Endothelial cell (in vitro differentiated cells): Measurements from ENCODE around the gene IYD. TPM values are rescaled to one million over a fixed set of nuclear protein-coding genes. Genes with fewer than 3 reads are reported as not detected.

Experiments used
- DNase-seq: peaks from one replicate; pipeline ENCODE4 v3.0.0; 2021; ENCODE audit warnings: low spot score
- H3K27ac Mint-ChIP-seq: one replicate; pipeline ENCODE4 v1.8.0; 2021; ENCODE audit warnings: mixed read lengths, inconsistent platforms; ENCODE audit not compliant: unreplicated experiment
- H3K27me3 Mint-ChIP-seq: one replicate; pipeline ENCODE4 v1.8.0; 2021; ENCODE audit warnings: mild to moderate bottlenecking, moderate library complexity, mixed read lengths, inconsistent platforms; ENCODE audit not compliant: unreplicated experiment
- H3K36me3 Mint-ChIP-seq: one replicate; pipeline ENCODE4 v1.8.0; 2021; ENCODE audit warnings: mild to moderate bottlenecking, low read depth, mixed read lengths, inconsistent platforms; ENCODE audit not compliant: unreplicated experiment
- H3K4me1 Mint-ChIP-seq: one replicate; pipeline ENCODE4 v1.8.0; 2021; ENCODE audit warnings: mild to moderate bottlenecking, mixed read lengths, inconsistent platforms; ENCODE audit not compliant: unreplicated experiment
- H3K4me3 Mint-ChIP-seq: one replicate; pipeline ENCODE4 v1.8.0; 2021; ENCODE audit warnings: mild to moderate bottlenecking, mixed read lengths, inconsistent platforms; ENCODE audit not compliant: unreplicated experiment
- H3K9me3 Mint-ChIP-seq: one replicate; pipeline ENCODE4 v1.8.0; 2021; ENCODE audit warnings: mixed read lengths, inconsistent platforms; ENCODE audit not compliant: unreplicated experiment
- total RNA-seq: library from RNA; stranded (reverse); fragmentation: NEBNext Ultra II Directional; extraction: Animal tissue kit (Norgen Biotek cat#: 25700); gene quantifications from one replicate; pipeline ENCODE4 v1.2.1, GENCODE V29; 2021; ENCODE audit not compliant: unreplicated experiment
- TF ChIP-seq, protein P1 (sequence below): fragments of 200-600 bp; sonication (generic); IDR thresholded peaks from one replicate; pipeline ENCODE4 v1.5.0; 2021; ENCODE audit warnings: antibody characterized with exemption; ENCODE audit not compliant: unreplicated experiment

IYD gene
- total RNA-seq, 1 donor from 2014 or later = not detected

DNA sequence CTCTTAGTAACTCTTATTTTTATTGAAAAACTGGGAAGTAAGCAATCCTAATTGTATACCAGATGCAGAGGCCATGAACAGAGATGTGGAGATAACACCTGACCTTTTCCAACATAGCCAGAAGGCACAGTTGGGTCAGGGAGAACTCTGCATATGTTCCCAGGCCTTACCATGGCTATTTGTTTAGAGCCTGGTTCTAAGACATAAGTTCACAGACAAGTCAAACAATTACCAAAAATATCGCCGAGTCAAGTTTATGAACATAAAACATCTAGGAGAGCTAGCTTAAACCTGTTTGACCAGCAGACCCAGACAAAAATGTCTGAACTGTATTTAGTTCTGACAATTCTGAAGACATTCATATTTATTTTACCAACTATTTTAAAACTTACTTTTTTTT, 26.7 kb upstream of the IYD start:
- no peak overlapping the region for H3K27ac Mint-ChIP-seq
- no peak overlapping the region for H3K4me3 Mint-ChIP-seq
- TF ChIP-seq, protein P1, sequence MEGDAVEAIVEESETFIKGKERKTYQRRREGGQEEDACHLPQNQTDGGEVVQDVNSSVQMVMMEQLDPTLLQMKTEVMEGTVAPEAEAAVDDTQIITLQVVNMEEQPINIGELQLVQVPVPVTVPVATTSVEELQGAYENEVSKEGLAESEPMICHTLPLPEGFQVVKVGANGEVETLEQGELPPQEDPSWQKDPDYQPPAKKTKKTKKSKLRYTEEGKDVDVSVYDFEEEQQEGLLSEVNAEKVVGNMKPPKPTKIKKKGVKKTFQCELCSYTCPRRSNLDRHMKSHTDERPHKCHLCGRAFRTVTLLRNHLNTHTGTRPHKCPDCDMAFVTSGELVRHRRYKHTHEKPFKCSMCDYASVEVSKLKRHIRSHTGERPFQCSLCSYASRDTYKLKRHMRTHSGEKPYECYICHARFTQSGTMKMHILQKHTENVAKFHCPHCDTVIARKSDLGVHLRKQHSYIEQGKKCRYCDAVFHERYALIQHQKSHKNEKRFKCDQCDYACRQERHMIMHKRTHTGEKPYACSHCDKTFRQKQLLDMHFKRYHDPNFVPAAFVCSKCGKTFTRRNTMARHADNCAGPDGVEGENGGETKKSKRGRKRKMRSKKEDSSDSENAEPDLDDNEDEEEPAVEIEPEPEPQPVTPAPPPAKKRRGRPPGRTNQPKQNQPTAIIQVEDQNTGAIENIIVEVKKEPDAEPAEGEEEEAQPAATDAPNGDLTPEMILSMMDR = no peak
- no peaks in the 10 kb centered on the region for H3K27me3 Mint-ChIP-seq
- H3K9me3 Mint-ChIP-seq = no peaks in the 10 kb centered on the region
- no peaks in the 10 kb centered on the region for H3K36me3 Mint-ChIP-seq
- no peaks in the 10 kb centered on the region for H3K4me1 Mint-ChIP-seq
- no peak for DNase-seq

DNA sequence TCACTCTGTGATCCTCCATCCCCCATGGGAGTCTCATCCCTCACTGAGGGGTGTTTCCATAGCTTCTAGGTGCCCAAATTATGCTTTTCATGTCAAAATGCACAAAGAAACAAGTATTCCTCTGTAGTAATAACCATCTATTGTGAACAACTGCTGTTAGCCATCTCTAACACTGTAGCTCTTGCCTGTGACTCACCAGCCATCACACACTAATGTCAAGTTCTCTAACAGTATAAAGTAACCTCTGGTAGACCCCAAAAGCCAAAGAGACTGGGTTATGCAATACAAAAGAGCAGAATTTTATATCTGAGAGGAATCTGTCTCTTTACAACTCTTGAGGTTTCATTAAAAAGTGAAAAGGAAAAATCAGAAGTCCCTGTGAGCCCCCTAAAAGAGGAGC, 25.4 kb upstream of the IYD start:
- no peak overlapping the region for H3K27ac Mint-ChIP-seq
- H3K9me3 Mint-ChIP-seq = no peaks in the 10 kb centered on the region
- H3K4me1 Mint-ChIP-seq = no peaks in the 10 kb centered on the region
- TF ChIP-seq, protein P1 = no peak
- no peak for DNase-seq
- no peaks in the 10 kb centered on the region for H3K36me3 Mint-ChIP-seq
- no peak overlapping the region for H3K4me3 Mint-ChIP-seq
- no peaks in the 10 kb centered on the region for H3K27me3 Mint-ChIP-seq

DNA sequence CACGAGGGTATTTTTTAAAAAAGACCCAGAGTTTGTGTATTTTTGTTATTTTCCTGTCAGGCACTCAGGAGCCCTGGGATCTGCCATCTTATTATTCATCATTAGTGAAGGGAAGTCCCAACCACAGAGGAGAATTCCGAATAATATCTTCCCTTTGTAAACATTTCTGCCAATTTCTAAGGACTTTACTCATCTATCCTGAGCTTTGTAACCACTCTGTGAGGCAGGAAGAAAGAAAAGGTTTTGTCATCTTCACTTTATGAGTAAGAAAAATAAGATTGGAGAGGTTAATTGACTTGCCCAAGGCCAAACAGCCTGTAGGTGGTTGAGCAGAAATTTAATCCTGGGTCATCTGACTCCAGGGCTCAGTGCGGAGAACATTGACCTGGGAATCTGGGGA, 23.0 kb upstream of the IYD start:
- Mint-ChIP-seq H3K9me3 (no peaks in the 10 kb centered on the region), H3K36me3 (no peaks in the 10 kb centered on the region), H3K27ac (no peak overlapping the region), H3K4me3 (no peak overlapping the region), H3K4me1 (no peaks in the 10 kb centered on the region), H3K27me3 (no peaks in the 10 kb centered on the region)
- DNase-seq = no peak
- TF ChIP-seq, protein P1 = no peak

DNA sequence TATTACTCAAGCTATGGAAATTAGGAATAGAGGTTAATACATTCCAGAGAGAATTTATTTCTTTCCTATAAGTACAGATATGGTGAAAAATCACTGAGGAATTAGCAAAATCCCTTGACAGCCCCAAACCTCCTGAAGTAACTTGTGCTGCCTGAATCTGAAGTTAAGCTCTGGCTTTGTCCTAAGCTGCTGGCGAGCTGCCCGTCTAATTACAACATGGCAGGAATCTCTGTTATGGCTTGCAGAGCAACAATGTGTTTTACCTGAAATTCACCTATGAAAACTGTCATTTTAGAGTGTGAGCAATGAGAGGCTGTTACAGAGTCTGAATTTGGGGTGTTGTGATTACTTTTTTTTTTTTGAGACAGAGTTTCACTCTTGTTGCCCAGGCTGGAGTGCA, 22.5 kb upstream of the IYD start:
- DNase-seq = no peak
- Mint-ChIP-seq H3K27me3 (no peaks in the 10 kb centered on the region), H3K27ac (no peak overlapping the region), H3K4me1 (no peaks in the 10 kb centered on the region), H3K9me3 (no peaks in the 10 kb centered on the region), H3K36me3 (no peaks in the 10 kb centered on the region), H3K4me3 (no peak overlapping the region)
- TF ChIP-seq, protein P1 = no peak

DNA sequence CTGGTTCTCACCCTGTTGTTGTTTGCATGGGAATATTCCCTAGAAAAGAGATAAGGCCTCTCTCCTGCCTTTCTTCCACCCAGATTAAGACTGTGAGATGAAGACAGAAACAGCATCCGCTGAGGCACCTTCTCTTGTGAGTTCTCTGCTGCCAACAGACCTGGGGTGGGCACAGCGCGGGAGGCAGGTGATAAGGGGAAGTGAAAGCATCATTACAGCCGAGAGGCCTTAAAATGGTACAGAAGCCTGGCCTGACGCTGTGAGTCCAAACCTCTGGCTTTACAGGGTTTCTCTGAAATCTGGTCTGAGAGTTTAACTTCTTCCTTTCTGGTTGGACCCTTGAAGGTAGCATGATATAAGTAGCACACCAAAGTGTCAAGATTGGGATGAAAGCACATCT, 21.0 kb upstream of the IYD start:
- DNase-seq = no peak
- Mint-ChIP-seq H3K4me1 (no peaks in the 10 kb centered on the region), H3K27me3 (no peaks in the 10 kb centered on the region), H3K27ac (no peak overlapping the region), H3K36me3 (no peaks in the 10 kb centered on the region), H3K9me3 (no peaks in the 10 kb centered on the region), H3K4me3 (no peak overlapping the region)
- TF ChIP-seq, protein P1 = no peak
